MG63 (cell line): Measurements from ENCODE around the gene TUT1. TPM values are rescaled to one million over a fixed set of nuclear protein-coding genes. Genes with fewer than 3 reads are reported as not detected.
"Not testable (repeated sequence)": the region's sequence is repeated elsewhere in the genome, so short reads cannot be mapped to it uniquely, and the experiment has no call there.

Experiments used
- DNase-seq: peaks from one replicate; pipeline ENCODE4 v3.0.0-alpha.2; 2020
- H3K27me3 ChIP-seq: fragments of 250-450 bp; sonication (Bioruptor Pico); 2 replicates; pipeline ENCODE4 v1.5.1; 2020; ENCODE audit warnings: mild to moderate bottlenecking, moderate library complexity
- H3K36me3 ChIP-seq: fragments of 250-450 bp; sonication (Bioruptor Pico); 2 replicates; pipeline ENCODE4 v1.5.1; 2020; ENCODE audit warnings: mild to moderate bottlenecking, moderate library complexity
- H3K4me3 ChIP-seq: fragments of 250-450 bp; sonication (Bioruptor Pico); 2 replicates; pipeline ENCODE4 v1.5.1; 2020; ENCODE audit warnings: mild to moderate bottlenecking, moderate library complexity
- H3K9me3 ChIP-seq: fragments of 250-450 bp; sonication (Bioruptor Pico); 2 replicates; pipeline ENCODE4 v1.5.1; 2020; ENCODE audit warnings: mild to moderate bottlenecking, moderate library complexity
- total RNA-seq: library from RNA; depleted of rRNA; stranded (reverse); fragments of >200 nt; shearing (Covaris generic); gene quantifications from 2 replicates; pipeline ENCODE4 v1.2.3, GENCODE V29; 2014; ENCODE audit warnings: low replicate concordance

Gene TUT1
- total RNA-seq, 1 experiment from 2014 or later = 20.3 TPM

- H3K4me3 ChIP-seq = no peak overlapping the region
- H3K27me3 ChIP-seq = no peaks in the 10 kb centered on the region
- H3K36me3 ChIP-seq = peaks cover 57% of the 10 kb centered on the region
- no peaks in the 10 kb centered on the region for H3K9me3 ChIP-seq
- DNase-seq = no peak
These were observed 1.7 kb upstream of the TUT1 start for GRCh38 chr11:62592989-62593421.

GRCh38 chr11:62592146-62592815 is 958 bp upstream of the TUT1 start:
- H3K4me3 ChIP-seq = peak overlapping the region; percentile 92
- H3K9me3 ChIP-seq = no peaks in the 10 kb centered on the region
- no peaks in the 10 kb centered on the region for H3K27me3 ChIP-seq
- no peak for DNase-seq
- peaks cover 57% of the 10 kb centered on the region for H3K36me3 ChIP-seq

- no peak for DNase-seq
- no peak overlapping the region for H3K4me3 ChIP-seq
- peaks cover 50% of the 10 kb centered on the region for H3K36me3 ChIP-seq
- no peaks in the 10 kb centered on the region for H3K27me3 ChIP-seq
- H3K9me3 ChIP-seq = no peaks in the 10 kb centered on the region
These were observed 2.2 kb downstream of the TUT1 start for GRCh38 chr11:62588966-62589637.

GRCh38 chr11:62585356-62585755 is 6.0 kb downstream of the TUT1 start:
- not testable (repeated sequence) for H3K9me3 ChIP-seq, DNase-seq, H3K4me3 ChIP-seq, H3K27me3 ChIP-seq
- H3K36me3 ChIP-seq = peaks cover 48% of the 10 kb centered on the region

GRCh38 chr11:62581735-62582134 is 9.6 kb downstream of the TUT1 start:
- H3K27me3 ChIP-seq, H3K9me3 ChIP-seq, H3K4me3 ChIP-seq, DNase-seq: not testable (repeated sequence)
- H3K36me3 ChIP-seq = peaks cover 37% of the 10 kb centered on the region

GRCh38 chr11:62580959-62581715 is 10.2 kb downstream of the TUT1 start:
- DNase-seq = no peak
- Histone ChIP-seq H3K4me3 (no peak overlapping the region), H3K27me3 (no peaks in the 10 kb centered on the region), H3K36me3 (peaks cover 40% of the 10 kb centered on the region), H3K9me3 (no peaks in the 10 kb centered on the region)

- H3K9me3 ChIP-seq = no peaks in the 10 kb centered on the region
- H3K36me3 ChIP-seq = peaks cover 48% of the 10 kb centered on the region
- H3K27me3 ChIP-seq = no peaks in the 10 kb centered on the region
- H3K4me3 ChIP-seq = no peak overlapping the region
- DNase-seq = no peak
These were observed 12.1 kb downstream of the TUT1 start for GRCh38 chr11:62579252-62579651.

- peaks cover 50% of the 10 kb centered on the region for H3K36me3 ChIP-seq
- H3K4me3 ChIP-seq = no peak overlapping the region
- H3K27me3 ChIP-seq = no peaks in the 10 kb centered on the region
- H3K9me3 ChIP-seq = no peaks in the 10 kb centered on the region
- no peak for DNase-seq
These were observed 12.8 kb downstream of the TUT1 start for GRCh38 chr11:62578541-62578940.

GRCh38 chr11:62577046-62577714 is 14.1 kb downstream of the TUT1 start:
- no peak for DNase-seq
- H3K9me3 ChIP-seq = no peaks in the 10 kb centered on the region
- H3K4me3 ChIP-seq = no peak overlapping the region
- H3K27me3 ChIP-seq = no peaks in the 10 kb centered on the region
- peaks cover 60% of the 10 kb centered on the region for H3K36me3 ChIP-seq

- no peaks in the 10 kb centered on the region for H3K9me3 ChIP-seq
- no peaks in the 10 kb centered on the region for H3K27me3 ChIP-seq
- H3K36me3 ChIP-seq = peaks cover 63% of the 10 kb centered on the region
- H3K4me3 ChIP-seq = no peak overlapping the region
- no peak for DNase-seq
These were observed 15.5 kb downstream of the TUT1 start for GRCh38 chr11:62575837-62576236.

GRCh38 chr11:62575156-62575555 is 16.2 kb downstream of the TUT1 start:
- no peak for DNase-seq
- Histone ChIP-seq H3K9me3 (no peaks in the 10 kb centered on the region), H3K4me3 (peak overlapping the region; percentile 82), H3K36me3 (peaks cover 69% of the 10 kb centered on the region), H3K27me3 (no peaks in the 10 kb centered on the region)

- no peaks in the 10 kb centered on the region for H3K27me3 ChIP-seq
- H3K9me3 ChIP-seq = no peaks in the 10 kb centered on the region
- peaks cover 72% of the 10 kb centered on the region for H3K36me3 ChIP-seq
- DNase-seq = no peak
- H3K4me3 ChIP-seq = peak overlapping the region; percentile 82
These were observed 16.8 kb downstream of the TUT1 start for GRCh38 chr11:62574363-62575071.

GRCh38 chr11:62573592-62574362 is 17.5 kb downstream of the TUT1 start, which contains the start of gene EEF1G:
EEF1G (minus strand) TSS chr11:62573891; CDS start chr11:62573842, 49 bp downstream.
- Histone ChIP-seq H3K9me3 (no peaks in the 10 kb centered on the region), H3K36me3 (peaks cover 78% of the 10 kb centered on the region), H3K27me3 (no peaks in the 10 kb centered on the region), H3K4me3 (peak within 1 kb of the TSS; percentile 82)
- DNase-seq = peak; percentile 99

- Histone ChIP-seq H3K36me3 (peaks cover 82% of the 10 kb centered on the region), H3K27me3 (no peaks in the 10 kb centered on the region), H3K4me3 (peak overlapping the region; percentile 82), H3K9me3 (no peaks in the 10 kb centered on the region)
- DNase-seq = no peak
These were observed 18.2 kb downstream of the TUT1 start for GRCh38 chr11:62573006-62573591.

GRCh38 chr11:62572431-62572830 is 18.9 kb downstream of the TUT1 start:
- H3K27me3 ChIP-seq = no peaks in the 10 kb centered on the region
- H3K36me3 ChIP-seq = peaks cover 89% of the 10 kb centered on the region
- H3K9me3 ChIP-seq = no peaks in the 10 kb centered on the region
- H3K4me3 ChIP-seq = peak overlapping the region; percentile 82
- DNase-seq = no peak
